ENCODE data around the gene UTS2B. TPM values are rescaled to one million over a fixed set of nuclear protein-coding genes. Genes with fewer than 3 reads are reported as not detected.
"Not testable (repeated sequence)": the region's sequence is repeated elsewhere in the genome, so short reads cannot be mapped to it uniquely, and the experiment has no call there.

Gene UTS2B
- total and polyA plus RNA-seq, 4 donors, result 0.10 to 0.76 TPM; not detected in 2

DNA sequence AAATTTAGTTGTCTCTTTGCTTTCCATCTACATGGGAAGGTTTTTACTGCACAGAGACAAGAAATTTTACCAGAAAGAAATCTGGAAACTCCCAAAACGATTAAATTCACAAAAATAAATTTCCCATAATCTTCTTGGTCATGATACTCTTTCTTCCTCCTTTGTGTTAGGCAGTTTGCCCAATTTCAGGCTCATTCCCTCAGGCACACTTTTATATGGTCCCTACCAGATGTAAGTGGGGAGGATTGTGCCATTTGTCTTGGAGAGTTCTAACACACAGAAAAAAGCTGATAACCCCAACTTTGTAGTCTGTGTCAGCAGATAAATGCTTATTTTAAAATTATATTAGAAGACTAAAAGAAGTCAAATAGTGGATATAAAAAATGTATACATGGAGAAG, 50.2 kb downstream of the UTS2B start:
- no peaks in the 10 kb centered on the region for H3K27me3 ChIP-seq (ENCODE audit: control insufficient read depth in 4 of 4, insufficient read depth in 4 of 4, low read length in 3 of 4)
- WGBS, result 37% methylated on average over 1 of the region's 1 CpG
- no peak for DNase-seq (ENCODE audit: low spot score)

GRCh38 chr3:191275751-191276150, 54.6 kb downstream of the UTS2B start:
- Histone ChIP-seq H3K27ac (ENCODE audit: low read depth in 1 of 2, low read length in 2 of 2) (no peak overlapping the region), H3K9me3 (ENCODE audit: control insufficient read depth in 4 of 4, low read length in 3 of 4) (no peaks in the 10 kb centered on the region), H3K9ac (ENCODE audit: low read depth in 1 of 2, low read length in 2 of 2) (no peak overlapping the region), H3K27me3 (ENCODE audit: control insufficient read depth in 4 of 4, insufficient read depth in 4 of 4, low read length in 3 of 4) (no peaks in the 10 kb centered on the region), H3K36me3 (ENCODE audit: control insufficient read depth in 4 of 4, insufficient read depth in 3 of 4, low read depth in 1 of 4, low read length in 3 of 4) (no peaks in the 10 kb centered on the region), H3K4me3 (ENCODE audit: low read depth in 1 of 3, low read length in 3 of 3) (no peak overlapping the region), H3K4me1 (ENCODE audit: control insufficient read depth in 4 of 4, insufficient read depth in 4 of 4, low read length in 3 of 4) (peaks cover 0 to 3% (median 2%) of the 10 kb centered on the region in 4 donors)
- TF ChIP-seq EGR1 (IDR thresholded peaks at IDR 0.05; ENCODE audit: low read depth in 2 of 2), result no peak
- TF ChIP-seq ZBTB33 (IDR thresholded peaks at IDR 0.05), result no peak
- no peak for TF ChIP-seq FOXA2 (IDR thresholded peaks at IDR 0.05)
- no peak for TF ChIP-seq GABPA (IDR thresholded peaks at IDR 0.05 in 1 of 2, conservative IDR thresholded peaks at IDR 0.05 in 1 of 2)
- DNase-seq (ENCODE audit: low spot score), result no peak

More for the DNA sequence above, 50.2 kb downstream of the UTS2B start:
- H3K9ac ChIP-seq (ENCODE audit: low read depth in 1 of 2, low read length in 2 of 2), result no peak overlapping the region
- TF ChIP-seq SP1 (IDR thresholded peaks at IDR 0.05) (no peak), FOXA1 (IDR thresholded peaks at IDR 0.05) (no peak), MAX (IDR thresholded peaks at IDR 0.05) (no peak), GABPA (IDR thresholded peaks at IDR 0.05 in 1 of 2, conservative IDR thresholded peaks at IDR 0.05 in 1 of 2) (no peak), HNF4A (conservative IDR thresholded peaks at IDR 0.05) (no peak), TAF1 (conservative IDR thresholded peaks at IDR 0.05) (no peak), FOXA2 (IDR thresholded peaks at IDR 0.05) (no peak), YY1 (IDR thresholded peaks at IDR 0.05) (no peak)
- TF ChIP-seq, protein P1, sequence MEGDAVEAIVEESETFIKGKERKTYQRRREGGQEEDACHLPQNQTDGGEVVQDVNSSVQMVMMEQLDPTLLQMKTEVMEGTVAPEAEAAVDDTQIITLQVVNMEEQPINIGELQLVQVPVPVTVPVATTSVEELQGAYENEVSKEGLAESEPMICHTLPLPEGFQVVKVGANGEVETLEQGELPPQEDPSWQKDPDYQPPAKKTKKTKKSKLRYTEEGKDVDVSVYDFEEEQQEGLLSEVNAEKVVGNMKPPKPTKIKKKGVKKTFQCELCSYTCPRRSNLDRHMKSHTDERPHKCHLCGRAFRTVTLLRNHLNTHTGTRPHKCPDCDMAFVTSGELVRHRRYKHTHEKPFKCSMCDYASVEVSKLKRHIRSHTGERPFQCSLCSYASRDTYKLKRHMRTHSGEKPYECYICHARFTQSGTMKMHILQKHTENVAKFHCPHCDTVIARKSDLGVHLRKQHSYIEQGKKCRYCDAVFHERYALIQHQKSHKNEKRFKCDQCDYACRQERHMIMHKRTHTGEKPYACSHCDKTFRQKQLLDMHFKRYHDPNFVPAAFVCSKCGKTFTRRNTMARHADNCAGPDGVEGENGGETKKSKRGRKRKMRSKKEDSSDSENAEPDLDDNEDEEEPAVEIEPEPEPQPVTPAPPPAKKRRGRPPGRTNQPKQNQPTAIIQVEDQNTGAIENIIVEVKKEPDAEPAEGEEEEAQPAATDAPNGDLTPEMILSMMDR (IDR thresholded peaks at IDR 0.05; ENCODE audit: low read depth, low read length, missing input control), result no peak
- H3K4me3 ChIP-seq (ENCODE audit: low read depth in 1 of 3, low read length in 3 of 3), result no peak overlapping the region
- no peak overlapping the region for H3K27ac ChIP-seq (ENCODE audit: low read depth in 1 of 2, low read length in 2 of 2)
- peaks cover 0 to 7% (median 6%) of the 10 kb centered on the region in 4 donors for H3K4me1 ChIP-seq (ENCODE audit: control insufficient read depth in 4 of 4, insufficient read depth in 4 of 4, low read length in 3 of 4)
- H3K9me3 ChIP-seq (ENCODE audit: control insufficient read depth in 4 of 4, low read length in 3 of 4), result no peaks in the 10 kb centered on the region
- no peaks in the 10 kb centered on the region for H3K36me3 ChIP-seq (ENCODE audit: control insufficient read depth in 4 of 4, insufficient read depth in 3 of 4, low read depth in 1 of 4, low read length in 3 of 4)

- H3K4me3 ChIP-seq (ENCODE audit: low read depth in 1 of 3, low read length in 3 of 3); H3K27ac ChIP-seq (ENCODE audit: low read depth in 1 of 2, low read length in 2 of 2); H3K4me1 ChIP-seq (ENCODE audit: control insufficient read depth in 4 of 4, insufficient read depth in 4 of 4, low read length in 3 of 4); H3K27me3 ChIP-seq (ENCODE audit: control insufficient read depth in 4 of 4, insufficient read depth in 4 of 4, low read length in 3 of 4); H3K9me3 ChIP-seq (ENCODE audit: control insufficient read depth in 4 of 4, low read length in 3 of 4); H3K36me3 ChIP-seq (ENCODE audit: control insufficient read depth in 4 of 4, insufficient read depth in 3 of 4, low read depth in 1 of 4, low read length in 3 of 4); H3K9ac ChIP-seq (ENCODE audit: low read depth in 1 of 2, low read length in 2 of 2); DNase-seq (ENCODE audit: low spot score): not testable (repeated sequence)
- 95% methylated on average over 14 of the region's 14 CpGs for WGBS
Measured at GRCh38 chr3:191275244-191275643, 55.1 kb downstream of the UTS2B start.

Data from liver (tissue), 9 donors.